ENCODE measurements around the gene ZNF587B. TPM values are rescaled to one million over a fixed set of nuclear protein-coding genes. Genes with fewer than 3 reads are reported as not detected.

Gene ZNF587B
- total and polyA plus RNA-seq, 9 of the 15 experiments (the other 6 are each of a cell fraction or from before 2014, with no cell fraction given) = 7.4 to 37.5 (median 20.8) TPM

- 97% methylated on average over 27 of the region's 38 CpGs for WGBS (ENCODE audit: insufficient coverage, low coverage, missing lambda C conversion rate)
- BruUV-seq (replicated peaks) = no TSS peak
- no peak overlapping the region for H3K9ac ChIP-seq (ENCODE audit: insufficient read depth in 1 of 2, low read depth in 2 of 2, low read length in 2 of 2)
- H3K4me2 ChIP-seq (ENCODE audit: insufficient read depth, low read length) = no peak overlapping the region
- CTCF ChIA-PET (ENCODE audit: low intra/inter-chr PET ratio) = no interaction called here
- no peaks in the 10 kb centered on the region for H4K20me1 ChIP-seq (replicated peaks; ENCODE audit: control insufficient read depth, insufficient read depth, low read length)
- no peak for FAIRE-seq
- no peak overlapping the region for H2AFZ ChIP-seq (ENCODE audit: low read depth, low read length)
- POLR2A ChIA-PET = interaction anchor here (1.3 kb wide), 1 partner anchor 14 kb away, joined by 3 read pairs; no protein-coding TSS in a partner anchor
- in situ Hi-C loops (cut with MboI) = no loop called here
- H3K27me3 ChIP-seq (ENCODE audit: control insufficient read depth in 2 of 2, insufficient read depth in 2 of 2, low read length in 2 of 2) = no peaks in the 10 kb centered on the region
- H3K79me2 ChIP-seq (ENCODE audit: control insufficient read depth, insufficient read depth, low read length) = peaks cover 5% of the 10 kb centered on the region; the same call in 1 of the 3 replicates
- H3K9me3 ChIP-seq (replicated peaks; ENCODE audit: control insufficient read depth, insufficient read depth, low read depth, low read length) = peaks cover 3% of the 10 kb centered on the region
- TF ChIP-seq MTA2 (IDR thresholded peaks at IDR 0.05; ENCODE audit: low read depth) = no peak
- TF ChIP-seq WHSC1 (IDR thresholded peaks at IDR 0.05; ENCODE audit: low read length) = no peak
- TF ChIP-seq RAD51 (IDR thresholded peaks at IDR 0.05; ENCODE audit: borderline replicate concordance, low read depth) = no peak
- peak; percentile 74 for TF ChIP-seq RBM22 (IDR thresholded peaks at IDR 0.05; ENCODE audit: low read depth, low read length, poor library complexity, severe bottlenecking)
- TF ChIP-seq ID3 (CRISPR knock-in tag; IDR thresholded peaks at IDR 0.05) = no peak
- no peak for TF ChIP-seq ID3 (tag; IDR thresholded peaks at IDR 0.05)
- TF ChIP-seq ELF4 (CRISPR knock-in tag; IDR thresholded peaks at IDR 0.05) = no peak
- TF ChIP-seq ZBTB8A (IDR thresholded peaks at IDR 0.05; ENCODE audit: partially characterized antibody) = no peak
- no peak for TF ChIP-seq ZNF197 (CRISPR knock-in tag; IDR thresholded peaks at IDR 0.05; ENCODE audit: low read depth)
- no peak for TF ChIP-seq SIX5 (IDR thresholded peaks at IDR 0.05; ENCODE audit: borderline replicate concordance in 1 of 2, insufficient read depth in 1 of 2, low read depth in 1 of 2, low read length in 2 of 2)
- TF ChIP-seq ZBTB33 (CRISPR knock-in tag; IDR thresholded peaks at IDR 0.05) = 0 out of 2 replicates have a peak, but pooled peaks have one; percentile 65
- peak; percentile 63 for TF ChIP-seq POLR2G (IDR thresholded peaks at IDR 0.05; ENCODE audit: low read depth, low read length)
- intact Hi-C loops (cut with micrococcal nuclease) = no loop called here
- H3K36me3 ChIP-seq (ENCODE audit: control insufficient read depth, insufficient read depth, low read length) = peaks cover 19% of the 10 kb centered on the region; the same call in 2 of the 3 replicates
- ATAC-seq = no peak
- DNase-seq (ENCODE audit: extremely low read depth in 1 of 4, low spot score in 3 of 4) = no peak
- H3K27ac ChIP-seq (ENCODE audit: extremely low read depth, low read depth, low read length) = no peak overlapping the region
- H3K4me1 ChIP-seq (replicated peaks in 1 of 2; ENCODE audit: control insufficient read depth in 2 of 2, insufficient read depth in 2 of 2, low read length in 2 of 2) = no peaks in the 10 kb centered on the region
- no peak overlapping the region for H3K4me3 ChIP-seq
- H3K9me1 ChIP-seq (ENCODE audit: control insufficient read depth, insufficient read depth, low read length) = no peaks in the 10 kb centered on the region
Observed at GRCh38 chr19:57786286-57786685, 43.8 kb upstream of the ZNF587B start.
